HG02571 (cell line): ENCODE data around the gene FRYL.
"Not testable (repeated sequence)": the region's sequence is repeated elsewhere in the genome, so short reads cannot be mapped to it uniquely, and the experiment has no call there.

Source experiments
- ATAC-seq: cut with Tn5 transposase; IDR thresholded peaks from one replicate; pipeline ENCODE4 v1.9.1; 2021; ENCODE audit warnings: mild to moderate bottlenecking, moderate library complexity; ENCODE audit not compliant: unreplicated experiment

The FRYL gene

DNA sequence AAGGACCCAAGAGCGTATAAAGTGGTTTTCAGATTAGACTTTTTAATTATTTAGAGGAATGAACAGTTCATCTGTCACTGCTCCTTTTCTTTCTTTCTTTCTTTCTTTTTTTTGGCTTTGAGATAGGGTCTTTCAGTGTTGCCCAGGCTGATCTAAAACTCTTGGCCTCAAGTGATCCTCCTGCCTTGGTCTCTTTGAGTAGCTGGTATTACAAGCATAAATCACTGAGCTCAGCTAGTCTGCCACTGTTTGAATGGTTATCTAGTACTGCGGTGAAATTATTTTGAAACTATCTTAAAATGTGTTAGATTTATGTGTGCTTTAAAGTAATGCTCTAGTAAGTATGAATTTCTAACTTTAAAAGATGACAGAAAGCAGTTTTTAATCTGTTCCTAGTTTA, 6.5 kb upstream of the FRYL start:
- no peak for ATAC-seq

DNA sequence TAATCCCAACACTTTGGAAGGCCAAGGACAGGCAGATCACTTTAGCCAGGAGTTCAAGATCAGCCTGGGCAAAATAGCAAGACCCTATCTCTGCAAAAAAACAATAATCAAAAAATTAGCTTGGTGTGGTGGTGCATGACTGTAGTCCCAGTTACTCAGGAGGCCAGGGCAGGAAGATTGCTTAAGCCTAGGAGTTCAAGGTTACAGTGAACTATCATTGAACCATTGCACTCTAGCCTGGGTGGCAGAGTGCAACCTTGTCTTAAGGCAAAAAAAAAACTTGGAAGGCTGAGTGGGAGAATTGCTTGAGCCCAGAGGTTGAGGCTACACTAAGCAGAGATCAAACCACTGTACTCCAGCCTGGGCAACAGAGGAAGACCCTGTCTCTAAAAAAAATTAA, 5.2 kb upstream of the FRYL start:
- ATAC-seq, result no peak

DNA sequence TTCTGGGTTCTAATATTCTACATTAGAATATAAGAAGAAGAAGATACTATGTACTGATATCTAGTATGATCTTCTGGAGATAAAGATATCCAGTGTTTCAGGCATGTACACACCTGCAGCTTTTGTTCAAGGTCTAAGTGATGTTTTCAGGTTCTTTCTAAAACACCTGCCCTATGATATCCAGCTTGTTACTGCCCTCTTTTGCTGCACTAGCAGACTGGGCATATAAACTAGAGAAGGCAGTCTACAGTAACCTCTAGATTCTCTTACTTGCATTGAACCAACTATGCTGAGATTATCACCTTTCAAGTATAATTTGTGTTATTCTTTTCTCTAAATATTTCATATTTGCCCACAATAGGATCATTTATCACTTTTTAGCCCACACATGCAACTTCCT, 1.9 kb upstream of the FRYL start:
- ATAC-seq, result no peak

- no peak for ATAC-seq
Measured at GRCh38 chr4:48780865-48781214, 761 bp upstream of the FRYL start.

DNA sequence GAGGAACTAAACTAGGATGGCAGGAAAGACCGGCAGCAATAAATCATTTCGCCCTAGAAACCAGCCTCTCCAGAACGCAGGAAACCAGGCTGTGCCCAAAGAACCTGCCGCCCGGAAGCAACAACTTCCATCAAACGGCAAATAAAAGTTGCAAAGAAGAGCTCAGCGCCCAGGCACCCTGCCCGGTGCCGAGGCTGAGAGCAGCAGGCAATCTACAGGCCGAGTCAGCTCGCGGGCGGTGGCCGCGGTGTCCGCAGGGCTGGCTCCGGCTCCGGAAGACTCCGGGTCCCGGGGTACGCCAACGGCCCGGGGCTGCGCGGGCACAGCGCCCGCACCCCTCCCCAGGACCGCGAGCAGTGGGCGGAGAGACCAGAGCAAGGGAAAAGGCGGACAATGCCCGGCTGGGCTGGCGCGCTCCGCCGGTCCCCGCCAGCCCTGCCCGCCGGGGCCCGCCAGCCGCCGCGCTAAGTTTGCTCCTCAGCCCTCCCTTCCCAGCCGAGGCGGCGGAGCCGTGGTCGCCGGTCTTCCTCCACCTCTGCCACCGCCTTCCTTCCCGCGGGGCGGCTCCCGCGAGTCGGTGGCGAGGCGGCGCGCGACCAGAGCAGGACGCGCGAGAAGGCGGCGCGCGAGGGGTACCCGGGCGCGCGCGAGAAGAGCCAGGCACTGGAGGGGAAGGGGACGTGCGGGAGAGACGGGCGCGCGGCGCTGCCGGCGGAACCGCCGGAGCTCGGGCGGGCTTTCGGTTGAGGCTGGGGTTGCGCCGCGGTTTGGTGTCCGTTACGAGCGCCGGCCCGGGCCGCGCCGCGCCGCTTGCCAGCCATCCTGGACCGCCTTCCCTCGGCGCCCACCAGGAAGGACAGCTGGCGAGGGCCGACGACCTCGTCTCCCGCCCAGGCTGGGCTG, 733 bp downstream of the FRYL start:
- peak; percentile 25 for ATAC-seq

- no peak for ATAC-seq
Measured at GRCh38 chr4:48778431-48779094, 1.5 kb downstream of the FRYL start.

DNA sequence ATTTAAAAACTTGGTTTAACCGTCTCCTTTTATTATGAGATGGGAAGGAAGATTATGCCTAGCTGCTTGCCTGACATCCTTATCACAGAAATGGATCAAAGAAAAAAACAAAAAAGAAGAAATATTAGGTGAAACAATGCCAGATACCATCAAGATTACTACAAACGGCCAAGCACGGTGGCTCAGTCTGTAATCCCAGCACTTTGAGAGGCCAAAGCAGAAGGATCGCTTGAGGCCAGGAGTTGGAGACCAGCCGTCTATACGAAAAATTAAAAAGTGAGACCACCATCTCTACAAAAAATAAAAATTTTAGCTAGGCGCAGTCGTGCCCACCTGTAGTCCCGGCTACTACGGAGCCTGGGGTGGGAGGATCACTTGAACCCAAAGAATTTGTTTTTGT, 2.3 kb downstream of the FRYL start:
- ATAC-seq, result no peak

DNA sequence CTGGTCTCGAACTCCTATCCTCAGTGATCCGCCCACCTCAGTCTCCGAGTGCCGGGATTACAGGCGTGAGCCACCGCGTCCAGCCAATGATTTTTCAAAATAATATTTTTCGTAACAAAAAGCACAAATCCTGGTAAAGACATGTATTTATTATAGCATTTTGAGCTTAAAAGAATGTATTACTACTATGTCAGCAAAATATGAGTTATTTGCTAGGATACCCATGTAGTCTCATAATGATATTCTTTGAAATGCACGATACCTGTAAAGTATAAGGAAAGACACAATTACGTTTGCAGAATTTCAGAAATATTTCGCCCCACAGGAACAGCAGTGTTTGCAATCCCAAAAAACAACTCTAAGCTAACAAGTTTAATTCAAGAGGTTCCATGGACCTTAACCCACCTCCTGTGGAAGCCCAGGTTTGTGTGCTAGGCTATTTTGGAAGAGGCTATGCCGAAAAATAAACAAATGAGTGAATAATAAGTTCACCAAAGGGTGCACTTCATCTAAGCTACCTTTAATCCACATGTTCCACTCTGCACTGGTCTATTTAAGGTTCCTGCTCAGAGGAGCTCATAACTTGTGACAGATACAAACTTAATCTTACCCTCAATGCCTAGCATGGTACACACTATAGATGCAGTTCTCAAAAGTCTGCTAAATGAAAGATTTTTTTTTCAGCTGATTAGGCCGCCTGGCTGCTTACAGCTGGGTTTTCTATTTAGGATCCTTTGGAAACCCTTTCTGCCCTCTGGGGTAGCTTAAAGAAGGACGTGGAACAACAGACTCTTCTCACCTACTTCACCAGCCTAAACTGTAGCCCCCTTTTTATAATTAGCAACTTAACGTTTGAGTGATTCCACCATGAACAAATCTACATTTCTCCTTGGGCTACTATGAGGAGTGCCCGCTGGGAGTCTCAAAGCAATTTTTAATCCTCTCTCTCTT, 5.0 kb downstream of the FRYL start:
- ATAC-seq, result no peak

- no peak for ATAC-seq
Measured at GRCh38 chr4:48772556-48772955, 7.5 kb downstream of the FRYL start.

GRCh38 chr4:48767055-48767929, 12.8 kb downstream of the FRYL start:
- ATAC-seq, result no peak

GRCh38 chr4:48766131-48766792, 13.8 kb downstream of the FRYL start:
- ATAC-seq, result peak; percentile 58

DNA sequence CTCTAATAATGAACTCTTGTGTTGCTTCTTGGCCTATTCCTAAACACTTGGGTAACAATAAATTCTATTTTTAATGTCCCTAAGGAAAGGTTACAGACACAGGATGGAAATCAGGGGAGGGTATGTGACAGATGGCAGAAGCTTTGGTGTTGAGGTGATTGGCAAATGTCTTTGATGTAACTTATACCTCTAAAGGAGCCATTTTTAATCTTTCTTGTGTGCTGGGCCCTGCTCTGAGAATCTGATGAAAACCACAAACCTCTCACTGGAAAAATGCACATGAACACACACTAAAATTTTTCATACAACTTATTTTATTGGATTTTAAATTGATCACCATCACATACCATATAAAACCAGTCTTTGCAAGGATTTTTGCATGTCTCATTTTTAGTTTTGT, 17.7 kb downstream of the FRYL start:
- ATAC-seq, result no peak

- no peak for ATAC-seq
Measured at GRCh38 chr4:48761286-48761685, 18.8 kb downstream of the FRYL start.

DNA sequence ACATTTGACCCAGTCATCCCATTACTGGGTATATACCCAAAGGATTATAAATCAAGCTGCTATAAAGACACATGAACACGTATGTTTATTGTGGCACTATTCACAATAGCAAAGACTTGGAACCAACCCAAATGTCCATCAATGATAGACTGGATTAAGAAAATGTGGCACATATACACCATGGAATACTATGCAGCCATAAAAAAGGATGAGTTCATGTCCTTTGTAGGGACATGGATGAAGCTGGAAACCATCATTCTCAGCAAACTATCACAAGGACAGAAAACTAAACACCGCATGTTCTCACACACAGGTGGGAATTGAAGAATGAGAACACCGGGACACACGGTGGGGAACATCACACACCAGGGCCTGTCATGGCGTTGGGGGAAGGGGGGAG, 21.4 kb downstream of the FRYL start:
- ATAC-seq, result not testable (repeated sequence)

- no peak for ATAC-seq
Measured at GRCh38 chr4:48756689-48757220, 23.3 kb downstream of the FRYL start.

DNA sequence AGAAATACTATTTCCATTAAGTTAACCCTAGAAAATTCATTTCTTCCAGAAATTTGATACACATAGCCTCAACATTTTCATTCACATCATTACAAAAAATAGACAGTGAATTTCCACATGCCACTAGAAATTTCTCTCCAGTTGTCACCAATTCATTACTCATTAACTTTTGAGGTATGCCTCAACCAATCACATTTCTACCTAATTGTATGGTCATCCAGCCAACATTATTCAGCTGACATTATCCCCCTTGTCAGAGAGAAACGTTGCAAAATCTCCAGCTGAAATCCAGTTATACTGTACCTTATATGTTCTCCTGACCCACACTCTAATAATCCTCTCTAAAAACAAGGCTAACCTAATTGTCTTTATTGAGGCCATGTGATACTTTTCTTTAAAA, 24.8 kb downstream of the FRYL start:
- ATAC-seq, result no peak

DNA sequence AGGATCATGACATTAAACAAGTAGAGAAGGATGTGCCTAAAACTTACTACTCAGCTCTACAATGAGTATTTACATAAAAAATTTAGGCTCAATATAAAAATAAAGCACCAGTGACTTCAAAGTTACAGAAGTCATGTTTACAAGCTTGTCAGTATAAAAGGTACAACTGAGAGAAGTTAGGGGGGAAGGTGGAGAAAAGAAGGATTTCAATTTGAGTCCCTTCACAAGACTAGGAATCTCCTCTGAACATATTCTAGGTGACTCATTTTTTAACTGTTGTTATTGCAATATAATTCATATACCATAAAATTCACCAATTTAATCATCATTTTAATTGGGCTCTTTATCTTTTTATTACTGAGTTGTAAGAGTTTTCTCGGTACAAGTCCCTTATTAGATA, 26.9 kb downstream of the FRYL start:
- no peak for ATAC-seq

GRCh38 chr4:48752726-48753125, 27.4 kb downstream of the FRYL start:
- no peak for ATAC-seq

DNA sequence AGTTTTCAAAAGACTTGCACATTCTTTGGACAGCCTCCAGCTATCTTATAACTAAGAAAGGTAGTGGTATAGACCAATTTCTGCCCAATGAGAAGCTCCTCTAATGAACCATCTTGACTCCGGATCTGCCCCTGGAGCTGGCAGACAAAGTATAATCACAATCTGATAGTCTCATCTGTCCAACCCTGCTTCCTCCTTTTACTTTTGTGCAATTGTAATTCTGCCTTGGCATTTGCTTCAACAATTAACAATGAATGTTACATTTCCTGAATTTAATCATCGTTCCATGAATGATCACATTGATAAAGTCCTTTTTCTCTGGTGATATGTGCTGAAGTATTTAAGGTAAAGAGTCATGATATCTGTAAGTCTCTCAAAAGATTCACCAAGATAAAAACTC, 27.8 kb downstream of the FRYL start:
- no peak for ATAC-seq
